ENCODE results near the gene CDC25B. TPM values are rescaled to one million over a fixed set of nuclear protein-coding genes. Genes with fewer than 3 reads are reported as not detected.

CDC25B gene
- total and polyA plus RNA-seq, 2 of the 8 experiments (the other 6 are each of a cell fraction or from before 2014, with no cell fraction given) = 21.7 to 31.2 TPM

DNA sequence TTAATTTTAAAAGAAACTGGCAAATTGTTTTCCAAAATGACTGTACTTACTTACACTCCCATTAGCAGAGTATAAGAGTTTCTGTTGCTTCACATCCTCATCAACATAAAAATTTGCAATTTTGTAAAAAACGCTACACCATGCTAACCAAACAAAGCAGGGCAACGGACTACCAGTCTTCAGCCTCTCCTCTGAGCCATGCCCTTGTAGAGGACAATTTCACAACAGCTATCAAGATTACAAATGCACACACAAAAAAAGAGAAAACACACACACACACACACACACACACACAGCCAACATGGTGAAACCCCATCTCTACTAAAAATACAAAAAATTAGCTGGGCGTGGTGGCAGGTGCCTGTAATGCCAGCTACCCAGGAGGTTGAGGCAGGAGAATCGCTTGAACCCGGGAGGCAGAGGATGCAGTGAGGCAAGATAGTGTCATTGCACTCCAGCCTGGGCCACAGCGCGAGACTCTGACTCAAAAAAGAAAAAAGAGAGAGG, 24.5 kb upstream of the CDC25B start (continued):
- TF ChIP-seq E2F6 (IDR thresholded peaks at IDR 0.05) (no peak), CBX8 (IDR thresholded peaks at IDR 0.05; ENCODE audit: borderline replicate concordance, low read depth, low read length) (no peak), JUN (IDR thresholded peaks at IDR 0.05; ENCODE audit: low read depth, low read length) (no peak)

Data from H1 (cell line).